K562 (cell line): ENCODE measurements around the gene SEC24C. TPM values are rescaled to one million over a fixed set of nuclear protein-coding genes. Genes with fewer than 3 reads are reported as not detected.

Source experiments
- ATAC-seq: fragments of 200-7000 bp; cut with Tn5 transposase; 3 replicates; pipeline ENCODE4 v1.9.1; 2020; ENCODE audit warnings: moderate library complexity
- BruUV-seq: library from RNA; stranded (reverse); fragments of 400-500 nt; replicated peaks from 2 replicates; lab custom pipeline; 2021; lab: Mats Ljungman, UMichigan
- CTCF ChIA-PET: fragments of 300-600 bp; formaldehyde crosslinking; extraction: SDS; loops from one replicate; lab custom pipeline; 2021; ENCODE audit warnings: low intra/inter-chr PET ratio; lab: Yijun Ruan, JAX
- POLR2A ChIA-PET: fragments of 300-600, 350-650 bp; sonication (Branson Sonifier 250); formaldehyde crosslinking; extraction: SDS; loops from one replicate; lab custom pipeline; 2021; ENCODE audit warnings: antibody characterized with exemption, inconsistent platforms; lab: Yijun Ruan, JAX
- DNase-seq, 4 experiments: peaks; one replicate each; pipeline versions ENCODE4 v3.0.0 to v3.0.0-alpha.2; 2011 to 2018; ENCODE audit warnings: low spot score in 3 of 4, mixed read lengths in 3 of 4; ENCODE audit errors: extremely low read depth in 1 of 4
- FAIRE-seq: peaks from 2 replicates; lab custom pipeline; 2011; peaks lifted over from hg19 to GRCh38; lab: Jason Lieb, UNC
- H2AFZ ChIP-seq: 2 replicates; pipeline ENCODE4 v1.6.0; 2011; ENCODE audit warnings: low read depth, low read length, control low read depth, inconsistent platforms
- H3K27ac ChIP-seq: fragments of 200-600 bp; 3 replicates; pipeline ENCODE4 v1.8.0; 2011; ENCODE audit warnings: low read depth, mild to moderate bottlenecking, control low read depth, inconsistent platforms, low read length, moderate library complexity, mixed read lengths; ENCODE audit errors: extremely low read depth
- H3K27me3 ChIP-seq, 2 experiments: fragments of 300-600 bp in 1 of 2; 2 replicates in 1 of 2; 3 replicates in 1 of 2; pipeline versions ENCODE4 v1.6.0 to v1.8.0; 2011; ENCODE audit warnings: inconsistent platforms in 2 of 2, low read length in 2 of 2, mild to moderate bottlenecking in 1 of 2, mixed read lengths in 1 of 2, moderate library complexity in 1 of 2; ENCODE audit not compliant: control insufficient read depth in 2 of 2, insufficient read depth in 2 of 2
- H3K36me3 ChIP-seq: fragments of 300-600 bp; 3 replicates; pipeline ENCODE4 v1.8.0; 2011; ENCODE audit warnings: mild to moderate bottlenecking, low read length, inconsistent platforms; ENCODE audit not compliant: control insufficient read depth, insufficient read depth
- H3K4me1 ChIP-seq, 2 experiments: fragments of 200-600 bp in 1 of 2; replicated peaks in 1 of 2; 2 replicates in 1 of 2; 3 replicates in 1 of 2; pipeline versions ENCODE4 v1.5.1 to v1.8.0; 2011; ENCODE audit warnings: inconsistent platforms in 2 of 2, low read length in 2 of 2, mild to moderate bottlenecking in 1 of 2, mixed read lengths in 1 of 2, moderate library complexity in 1 of 2; ENCODE audit not compliant: control insufficient read depth in 2 of 2, insufficient read depth in 2 of 2
- H3K4me2 ChIP-seq: 2 replicates; pipeline ENCODE4 v1.6.1; 2011; ENCODE audit warnings: low read length, control low read depth, inconsistent platforms, mixed read lengths; ENCODE audit not compliant: insufficient read depth
- H3K4me3 ChIP-seq: fragments of 200-600 bp; sonication (generic), shearing (Covaris generic); 2 replicates; pipeline ENCODE4 v1.5.1; 2016; ENCODE audit warnings: control low read depth, inconsistent platforms
- H3K79me2 ChIP-seq: fragments of 200-600 bp; 3 replicates; pipeline ENCODE4 v1.8.0; 2011; ENCODE audit warnings: low read length, inconsistent platforms; ENCODE audit not compliant: control insufficient read depth, insufficient read depth
- H3K9ac ChIP-seq, 2 experiments: 2 replicates each; pipeline versions ENCODE4 v1.6.0 to v1.6.1; 2011; ENCODE audit warnings: low read depth in 2 of 2, low read length in 2 of 2, control low read depth in 1 of 2, inconsistent platforms in 1 of 2, mild to moderate bottlenecking in 1 of 2, mixed read lengths in 1 of 2; ENCODE audit not compliant: insufficient read depth in 1 of 2
- H3K9me1 ChIP-seq: one replicate; pipeline ENCODE4 v1.6.0; 2011; ENCODE audit warnings: inconsistent platforms, mild to moderate bottlenecking, low read length, moderate library complexity; ENCODE audit not compliant: control insufficient read depth, insufficient read depth
- H3K9me3 ChIP-seq: replicated peaks from 2 replicates; pipeline ENCODE4 v1.5.1; 2011; ENCODE audit warnings: low read depth, low read length, inconsistent platforms; ENCODE audit not compliant: control insufficient read depth, insufficient read depth
- H4K20me1 ChIP-seq: replicated peaks from 2 replicates; pipeline ENCODE4 v1.6.1; 2011; ENCODE audit warnings: low read length, inconsistent platforms, mixed read lengths; ENCODE audit not compliant: control insufficient read depth, insufficient read depth
- BRD4 ChIP-seq: fragments of 200-600 bp; sonication (generic); IDR thresholded peaks from 2 replicates; pipeline ENCODE4 v1.6.1; 2017; ENCODE audit warnings: inconsistent platforms
- KDM1A ChIP-seq, 2 experiments: fragments of 450-650 bp; IDR thresholded peaks; 2 replicates each; pipeline ENCODE4 v1.6.1; 2016; ENCODE audit warnings: mild to moderate bottlenecking in 2 of 2
- MXD1 ChIP-seq: fragments of 250-450 bp; sonication (Bioruptor Pico); IDR thresholded peaks from 2 replicates; pipeline ENCODE4 v1.8.0; 2021; ENCODE audit warnings: borderline replicate concordance, mild to moderate bottlenecking, moderate library complexity; ENCODE audit not compliant: poor library complexity, severe bottlenecking
- NRF1 ChIP-seq, 2 experiments: fragments of 450-650 bp; IDR thresholded peaks in 1 of 2; conservative IDR thresholded peaks in 1 of 2; 2 replicates each; pipeline ENCODE4 v1.6.1; 2014; ENCODE audit warnings: mild to moderate bottlenecking in 2 of 2
- POLR2A ChIP-seq: fragments of 450-650 bp; conservative IDR thresholded peaks from 2 replicates; pipeline ENCODE4 v1.6.1; 2016
- POLR2AphosphoS2 ChIP-seq: IDR thresholded peaks from 2 replicates; pipeline ENCODE4 v1.6.1; 2012; ENCODE audit warnings: low read length, improper control_type of control experiment
- POLR2G ChIP-seq: fragments of 200-400 bp; formaldehyde crosslinking; IDR thresholded peaks from 2 replicates; pipeline ENCODE4 v1.6.1; 2017; ENCODE audit warnings: low read depth, mild to moderate bottlenecking, antibody characterized with exemption, low read length, moderate library complexity
- RBFOX2 ChIP-seq: fragments of 200-400 bp; formaldehyde crosslinking; IDR thresholded peaks from 2 replicates; pipeline ENCODE4 v1.6.1; 2017; ENCODE audit warnings: low read depth, mild to moderate bottlenecking, low read length, moderate library complexity
- ZBTB17 ChIP-seq: fragments of 450-650 bp; formaldehyde crosslinking; IDR thresholded peaks from 2 replicates; pipeline ENCODE4 v1.4.0; 2020; ENCODE audit warnings: mild to moderate bottlenecking
- ZBTB26 ChIP-seq: fragments of 450-650 bp; formaldehyde crosslinking; IDR thresholded peaks from 2 replicates; pipeline ENCODE4 v1.4.0; 2022; ENCODE audit warnings: missing genetic modification characterization
- ZBTB33 ChIP-seq: sonication (generic); formaldehyde crosslinking; IDR thresholded peaks from 2 replicates; pipeline ENCODE4 v1.8.1; 2023; ENCODE audit warnings: mild to moderate bottlenecking, missing genetic modification reagents
- ZBTB34 ChIP-seq: fragments of 250-450 bp; sonication (Bioruptor Pico); IDR thresholded peaks from 2 replicates; pipeline ENCODE4 v1.8.0; 2021; ENCODE audit warnings: mild to moderate bottlenecking, moderate library complexity
- ZKSCAN8 ChIP-seq: fragments of 200-800 bp; sonication (Bioruptor generic); IDR thresholded peaks from 2 replicates; pipeline ENCODE4 v1.6.1; 2016; ENCODE audit warnings: missing genetic modification characterization, missing compliant biosample characterization
- ZNF140 ChIP-seq: fragments of 250-450 bp; sonication (Bioruptor Pico); IDR thresholded peaks from 2 replicates; pipeline ENCODE4 v1.8.0; 2021; ENCODE audit warnings: moderate library complexity, mild to moderate bottlenecking, inconsistent platforms
- ZNF41 ChIP-seq: fragments of 250-450 bp; sonication (Bioruptor Pico); conservative IDR thresholded peaks from 2 replicates; pipeline ENCODE4 v1.4.0; 2020; ENCODE audit warnings: mild to moderate bottlenecking
- WGBS: fragments of 100-300 bp; shearing (Covaris generic); methylation state at CpG from one replicate; pipeline ENCODE4 v1.1.6; 2016; ENCODE audit warnings: low coverage, mixed read lengths; ENCODE audit not compliant: insufficient coverage; ENCODE audit errors: missing lambda C conversion rate; 5-methylcytosine and 5-hydroxymethylcytosine counted together
- in situ Hi-C: fragments of 300-500 bp; cut with MboI; formaldehyde crosslinking; loops from 4 replicates; pipeline ENCODE4 v1.15.0; 2018; ENCODE audit warnings: inconsistent platforms, mixed read lengths
- intact Hi-C: fragments of 100-400 bp; cut with micrococcal nuclease; formaldehyde crosslinking; loops from 2 replicates; pipeline ENCODE4 v1.14.2; 2022
- polyA plus RNA-seq, 8 experiments: library from polyadenylated mRNA; depleted of rRNA in 4 of 8; stranded (reverse) in 5 of 8; unstranded in 3 of 8; fragments of >200 nt; fragmentation: Nextera tagmentation in 2 of 8; fragmentation: Illumina TruSeq in 1 of 8; extraction: Ambion mirVana in 2 of 8; extraction: Trizol in 1 of 8; gene quantifications; 2 replicates each; pipeline versions ENCODE4 v1.2.1 to v1.2.3, GENCODE V29; 2011 to 2014; ENCODE audit warnings: inconsistent platforms in 1 of 8, missing spikeins in 1 of 8
- total RNA-seq, 7 experiments: library from RNA; depleted of rRNA in 6 of 7; stranded (reverse); fragments of >200 nt in 6 of 7; fragmentation: Illumina TruSeq in 2 of 7; extraction: Trizol in 2 of 7; gene quantifications; 2 replicates each; pipeline versions ENCODE4 v1.2.1 to v1.2.3, GENCODE V29; 2011 to 2021; ENCODE audit warnings: low replicate concordance in 1 of 7

The SEC24C gene
- total and polyA plus RNA-seq, 9 of the 15 experiments (the other 6 are each of a cell fraction or from before 2014, with no cell fraction given): 19.0 to 115 (median 70.5) TPM

GRCh38 chr10:73797324-73798025 is 53.3 kb downstream of the SEC24C start (continued):
- TF ChIP-seq NRF1 (conservative IDR thresholded peaks at IDR 0.05 in 1 of 2, IDR thresholded peaks at IDR 0.05 in 1 of 2): no peak
- no peak for TF ChIP-seq MXD1 (CRISPR knock-in tag)
- 0 out of 2 replicates have a peak, but pooled peaks have one; percentile 18 for TF ChIP-seq ZBTB33 (CRISPR knock-in tag)
- TF ChIP-seq POLR2A: 0 out of 2 replicates have a peak, but pooled peaks have one; percentile 9
- TF ChIP-seq RBFOX2: peak; percentile 38; the same call in 1 of the 2 replicates

- DNase-seq: no peak
- Histone ChIP-seq H3K9ac (peak overlapping the region in 1 of 2 experiments; percentile 11; a peak in 1 of 4 replicates), H3K4me1 (peaks cover 0 to 10% of the 10 kb centered on the region in 2 experiments; a peak in 2 of 5 replicates), H3K9me3 (no peaks in the 10 kb centered on the region)
- 96% methylated on average over 6 of the region's 6 CpGs for WGBS
- TF ChIP-seq BRD4: no peak
- no peak for TF ChIP-seq ZBTB17 (CRISPR knock-in tag)
- TF ChIP-seq ZBTB34 (CRISPR knock-in tag): no peak
- TF ChIP-seq POLR2AphosphoS2: 0 out of 2 replicates have a peak, but pooled peaks have one; percentile 14
- no peak for TF ChIP-seq ZNF140 (CRISPR knock-in tag)
- peak; percentile 51; the same call in 1 of the 2 replicates for TF ChIP-seq ZNF41 (CRISPR knock-in tag)
- TF ChIP-seq ZBTB26 (CRISPR knock-in tag): peak; percentile 71; the same call in 1 of the 2 replicates
- TF ChIP-seq POLR2G: peak; percentile 48; the same call in 1 of the 2 replicates
- TF ChIP-seq ZKSCAN8 (CRISPR knock-in tag): no peak
- no peak for TF ChIP-seq KDM1A (IDR thresholded peaks at IDR 0.05)
- peak; percentile 16; the same call in 1 of the 2 replicates for TF ChIP-seq POLR2A
- TF ChIP-seq, all 486 proteins: peak for 5
- Histone ChIP-seq H4K20me1 (no peaks in the 10 kb centered on the region; the same call in 1 of the 2 replicates), H2AFZ (no peak overlapping the region), H3K79me2 (no peaks in the 10 kb centered on the region), H3K36me3 (peaks cover 91% of the 10 kb centered on the region; the same call in 2 of the 3 replicates), H3K4me2 (no peak overlapping the region), H3K27ac (no peak overlapping the region), H3K9me1 (peaks cover 8% of the 10 kb centered on the region), H3K27me3 (no peaks in the 10 kb centered on the region), H3K4me3 (no peak overlapping the region)
- in situ Hi-C loops (no loop called here), intact Hi-C loops (no loop called here)
- ChIA-PET CTCF (no interaction called here), POLR2A (interaction anchor here (0.9 to 9.0 kb wide), 4 partner anchors 12 to 562 kb away, joined by 3 to 61 read pairs (median 27); partner anchors contain the start of gene ZSWIM8)
- no TSS peak for BruUV-seq
- ATAC-seq (no peak), FAIRE-seq (no peak)
Observed at GRCh38 chr10:73798087-73798486, 53.9 kb downstream of the SEC24C start.
